Hepatocyte (in vitro differentiated cells): ENCODE data around the gene MRPS9. TPM values are rescaled to one million over a fixed set of nuclear protein-coding genes. Genes with fewer than 3 reads are reported as not detected.

Source experiments
- DNase-seq: peaks from one replicate; pipeline ENCODE4 v3.0.0-alpha.2; 2016; ENCODE audit warnings: low spot score
- H2AFZ ChIP-seq: fragments of 200-600 bp; sonication (generic); 2 replicates; pipeline ENCODE4 v1.6.0; 2016; ENCODE audit warnings: antibody characterized with exemption, mild to moderate bottlenecking
- H3K27ac ChIP-seq: fragments of 200-600 bp; sonication (generic); 2 replicates; pipeline ENCODE4 v1.5.1; 2016; ENCODE audit warnings: mild to moderate bottlenecking
- H3K27me3 ChIP-seq: fragments of 200-600 bp; sonication (generic); 2 replicates; pipeline ENCODE4 v1.6.1; 2016
- H3K36me3 ChIP-seq: fragments of 200-600 bp; sonication (generic); replicated peaks from 2 replicates; pipeline ENCODE4 v1.5.1; 2016; ENCODE audit warnings: low read depth; ENCODE audit not compliant: insufficient read depth
- H3K4me1 ChIP-seq: fragments of 200-600 bp; sonication (generic); 2 replicates; pipeline ENCODE4 v1.5.1; 2016; ENCODE audit warnings: mild to moderate bottlenecking, moderate library complexity; ENCODE audit not compliant: insufficient read depth
- H3K4me2 ChIP-seq: fragments of 200-600 bp; sonication (generic); 2 replicates; pipeline ENCODE4 v1.6.0; 2016
- H3K4me3 ChIP-seq: fragments of 200-600 bp; sonication (generic); 2 replicates; pipeline ENCODE4 v1.5.1; 2016; ENCODE audit warnings: mild to moderate bottlenecking
- H3K79me2 ChIP-seq: fragments of 200-600 bp; sonication (generic); 2 replicates; pipeline ENCODE4 v1.6.0; 2017; ENCODE audit warnings: mild to moderate bottlenecking
- H3K9me2 ChIP-seq: fragments of 200-600 bp; sonication (generic); replicated peaks from 2 replicates; pipeline ENCODE4 v1.6.0; 2017; ENCODE audit warnings: mild to moderate bottlenecking; ENCODE audit not compliant: insufficient read depth
- H3K9me3 ChIP-seq: fragments of 200-600 bp; sonication (generic); 2 replicates; pipeline ENCODE4 v1.5.1; 2016; ENCODE audit warnings: low read depth, mild to moderate bottlenecking
- H4K20me1 ChIP-seq: fragments of 200-600 bp; sonication (generic); 2 replicates; pipeline ENCODE4 v1.6.0; 2016; ENCODE audit warnings: mild to moderate bottlenecking; ENCODE audit not compliant: insufficient read depth, poor library complexity, severe bottlenecking
- CTCF ChIP-seq: fragments of 200-600 bp; sonication (generic); IDR thresholded peaks from 2 replicates; pipeline ENCODE4 v1.5.1; 2016; ENCODE audit warnings: antibody characterized with exemption, mild to moderate bottlenecking; ENCODE audit not compliant: poor library complexity
- EZH2 ChIP-seq: fragments of 200-600 bp; sonication (generic); IDR thresholded peaks from 2 replicates; pipeline ENCODE4 v1.6.1; 2016; ENCODE audit warnings: antibody characterized with exemption, mild to moderate bottlenecking, borderline replicate concordance
- EZH2phosphoT487 ChIP-seq: fragments of 200-600 bp; sonication (generic); IDR thresholded peaks from one replicate; pipeline ENCODE4 v1.6.1; 2018; ENCODE audit warnings: antibody characterized with exemption, mild to moderate bottlenecking, low read depth, moderate library complexity; ENCODE audit not compliant: unreplicated experiment, severe bottlenecking
- WGBS: methylation state at CpG from one replicate; pipeline ENCODE4 v1.1.6; 2016; ENCODE audit warnings: low lambda C conversion rate; ENCODE audit errors: missing lambda C conversion rate; 5-methylcytosine and 5-hydroxymethylcytosine counted together
- polyA plus RNA-seq: library from polyadenylated mRNA; unstranded; fragments of >200 nt; fragmentation: Nextera tagmentation; extraction: Ambion mirVana; gene quantifications from 2 replicates; pipeline ENCODE4 v1.2.1, GENCODE V29; 2016
- total RNA-seq: library from RNA; depleted of rRNA; stranded (reverse); fragments of >200 nt; gene quantifications from 2 replicates; pipeline ENCODE4 v1.2.3, GENCODE V29; 2014

The MRPS9 gene
- total RNA-seq (30.8 and 31.9 TPM in 2 replicates), polyA plus RNA-seq (35.0 and 36.1 TPM in 2 replicates)

- peak; percentile 99 for DNase-seq
- H3K27me3 ChIP-seq = no peaks in the 10 kb centered on the region
- no peaks in the 10 kb centered on the region for H3K36me3 ChIP-seq
- peak within 1 kb of the TSS; percentile 87 for H3K4me2 ChIP-seq
- peak within 1 kb of the TSS; percentile 71 for H3K4me3 ChIP-seq
- H2AFZ ChIP-seq = peak within 1 kb of the TSS; percentile 94
- H3K9me3 ChIP-seq = no peaks in the 10 kb centered on the region
- peaks cover 4% of the 10 kb centered on the region for H4K20me1 ChIP-seq
- H3K9me2 ChIP-seq = no peaks in the 10 kb centered on the region
- peaks cover 6% of the 10 kb centered on the region for H3K4me1 ChIP-seq
- TF ChIP-seq CTCF (no peak), EZH2phosphoT487 (no peak), EZH2 (no peak)
- 1% methylated on average over 33 of the region's 55 CpGs for WGBS
- peaks cover 43% of the 10 kb centered on the region for H3K79me2 ChIP-seq
- peak within 1 kb of the TSS; percentile 95 for H3K27ac ChIP-seq
These were observed at the start of gene MRPS9 for GRCh38 chr2:105037572-105038382. MRPS9 (plus strand) TSS chr2:105038069; CDS start chr2:105038093, 24 bp downstream.

- peak overlapping the region; percentile 45 for H3K27ac ChIP-seq
- no peaks in the 10 kb centered on the region for H3K27me3 ChIP-seq
- DNase-seq = peak; percentile 6
- no peak overlapping the region for H3K4me3 ChIP-seq
- no peaks in the 10 kb centered on the region for H3K4me1 ChIP-seq
- no peaks in the 10 kb centered on the region for H4K20me1 ChIP-seq
- WGBS = 59% methylated on average over 2 of the region's 2 CpGs
- H3K9me2 ChIP-seq = no peaks in the 10 kb centered on the region
- no peak overlapping the region for H3K4me2 ChIP-seq
- H3K79me2 ChIP-seq = no peaks in the 10 kb centered on the region
- peak overlapping the region; percentile 11 for H2AFZ ChIP-seq
- no peaks in the 10 kb centered on the region for H3K9me3 ChIP-seq
- no peaks in the 10 kb centered on the region for H3K36me3 ChIP-seq
- no peak for TF ChIP-seq CTCF
- TF ChIP-seq EZH2 = no peak
- TF ChIP-seq EZH2phosphoT487 = no peak
These were observed 32.5 kb upstream of the MRPS9 start for GRCh38 chr2:105005181-105005951.

- Histone ChIP-seq H3K9me2 (no peaks in the 10 kb centered on the region), H3K79me2 (no peaks in the 10 kb centered on the region), H3K36me3 (no peaks in the 10 kb centered on the region), H2AFZ (no peak overlapping the region), H3K4me1 (no peaks in the 10 kb centered on the region), H3K27ac (no peak overlapping the region), H3K9me3 (no peaks in the 10 kb centered on the region), H3K27me3 (no peaks in the 10 kb centered on the region), H4K20me1 (no peaks in the 10 kb centered on the region), H3K4me2 (no peak overlapping the region), H3K4me3 (no peak overlapping the region)
- WGBS = 89% methylated on average over 1 of the region's 1 CpG
- DNase-seq = no peak
- TF ChIP-seq EZH2phosphoT487 (no peak), CTCF (no peak), EZH2 (no peak)
These were observed 30.5 kb upstream of the MRPS9 start for GRCh38 chr2:105007367-105007766.
